SK-N-SH treated with all-trans-retinoic acid at 6 μM for 48 hours (cell line): Measurements from ENCODE around the gene PDK4.

Source experiments
- ATAC-seq: fragments of 200-7000 bp; cut with Tn5 transposase; 3 replicates; pipeline ENCODE4 v1.9.1; 2020; ENCODE audit warnings: mild to moderate bottlenecking, moderate library complexity
- ARNTL ChIP-seq: fragments of 450-650 bp; formaldehyde crosslinking; IDR thresholded peaks from 2 replicates; pipeline ENCODE4 v1.5.0; 2020; ENCODE audit warnings: low read depth, mild to moderate bottlenecking, moderate library complexity, borderline replicate concordance
- BACH2 ChIP-seq: fragments of 250-450 bp; sonication (Bioruptor Pico); IDR thresholded peaks from 2 replicates; pipeline ENCODE4 v1.9.0; 2021; ENCODE audit warnings: mild to moderate bottlenecking, borderline replicate concordance
- CREB5 ChIP-seq: fragments of 250-450 bp; sonication (Bioruptor Pico); IDR thresholded peaks from 2 replicates; pipeline ENCODE4 v1.5.1; 2020; ENCODE audit warnings: low read depth, mild to moderate bottlenecking, moderate library complexity
- CSDC2 ChIP-seq: fragments of 250-450 bp; sonication (Bioruptor Pico); IDR thresholded peaks from 2 replicates; pipeline ENCODE4 v1.5.0; 2020; ENCODE audit warnings: mild to moderate bottlenecking, moderate library complexity
- CSRNP3 ChIP-seq: fragments of 250-450 bp; sonication (Bioruptor Pico); IDR thresholded peaks from 2 replicates; pipeline ENCODE4 v1.5.1; 2021; ENCODE audit warnings: mild to moderate bottlenecking, moderate library complexity
- GLIS3 ChIP-seq: fragments of 250-450 bp; sonication (Bioruptor Pico); IDR thresholded peaks from 2 replicates; pipeline ENCODE4 v1.5.0; 2020; ENCODE audit warnings: mild to moderate bottlenecking, moderate library complexity
- ISL1 ChIP-seq: fragments of 250-450 bp; sonication (Bioruptor Pico); IDR thresholded peaks from 2 replicates; pipeline ENCODE4 v2.1.2; 2022; ENCODE audit warnings: mild to moderate bottlenecking, moderate library complexity
- OSR1 ChIP-seq: fragments of 250-450 bp; sonication (Bioruptor Pico); IDR thresholded peaks from 2 replicates; pipeline ENCODE4 v1.8.0; 2022; ENCODE audit warnings: moderate library complexity, mild to moderate bottlenecking, inconsistent platforms
- PATZ1 ChIP-seq: fragments of 250-450 bp; sonication (Bioruptor Pico); IDR thresholded peaks from 2 replicates; pipeline ENCODE4 v1.8.0; 2020; ENCODE audit warnings: mild to moderate bottlenecking, moderate library complexity, borderline replicate concordance
- POU6F1 ChIP-seq: fragments of 250-450 bp; sonication (Bioruptor Pico); IDR thresholded peaks from 2 replicates; pipeline ENCODE4 v1.8.0; 2021; ENCODE audit warnings: low read depth, mild to moderate bottlenecking, moderate library complexity, borderline replicate concordance
- PPARA ChIP-seq: fragments of 250-450 bp; sonication (Bioruptor Pico); IDR thresholded peaks from 2 replicates; pipeline ENCODE4 v1.5.0; 2020; ENCODE audit warnings: mild to moderate bottlenecking, borderline replicate concordance
- RARB ChIP-seq: fragments of 250-450 bp; sonication (Bioruptor Pico); IDR thresholded peaks from 2 replicates; pipeline ENCODE4 v1.8.0; 2021; ENCODE audit warnings: mild to moderate bottlenecking, moderate library complexity
- SNAI2 ChIP-seq: fragments of 250-450 bp; sonication (Bioruptor Pico); IDR thresholded peaks from 2 replicates; pipeline ENCODE4 v1.5.0; 2020; ENCODE audit warnings: mild to moderate bottlenecking, moderate library complexity
- TCF4 ChIP-seq: fragments of 250-450 bp; sonication (Bioruptor Pico); IDR thresholded peaks from 2 replicates; pipeline ENCODE4 v1.8.0; 2021; ENCODE audit warnings: mild to moderate bottlenecking, moderate library complexity, borderline replicate concordance
- TOX ChIP-seq: fragments of 250-450 bp; sonication (Bioruptor Pico); IDR thresholded peaks from 2 replicates; pipeline ENCODE4 v1.8.0; 2021; ENCODE audit warnings: mild to moderate bottlenecking, moderate library complexity, borderline replicate concordance
- TSHZ2 ChIP-seq: fragments of 250-450 bp; sonication (Bioruptor Pico); IDR thresholded peaks from 2 replicates; pipeline ENCODE4 v1.5.0; 2020; ENCODE audit warnings: mild to moderate bottlenecking, moderate library complexity
- ZC3H10 ChIP-seq: fragments of 250-450 bp; sonication (Bioruptor Pico); IDR thresholded peaks from 2 replicates; pipeline ENCODE4 v1.5.1; 2021; ENCODE audit warnings: mild to moderate bottlenecking, moderate library complexity
- ZFP3 ChIP-seq: fragments of 250-450 bp; sonication (Bioruptor Pico); IDR thresholded peaks from 2 replicates; pipeline ENCODE4 v1.5.0; 2020; ENCODE audit warnings: mild to moderate bottlenecking, moderate library complexity
- ZFP30 ChIP-seq: fragments of 450-650 bp; formaldehyde crosslinking; IDR thresholded peaks from 2 replicates; pipeline ENCODE4 v1.5.0; 2022; ENCODE audit warnings: mild to moderate bottlenecking, moderate library complexity
- ZNF565 ChIP-seq: fragments of 450-650 bp; formaldehyde crosslinking; conservative IDR thresholded peaks from 2 replicates; pipeline ENCODE4 v1.5.0; 2020; ENCODE audit warnings: low read depth, mild to moderate bottlenecking, moderate library complexity
- ZNF8 ChIP-seq: fragments of 450-650 bp; formaldehyde crosslinking; IDR thresholded peaks from 2 replicates; pipeline ENCODE4 v1.5.0; 2020; ENCODE audit warnings: mild to moderate bottlenecking, moderate library complexity

The PDK4 gene

GRCh38 chr7:95628831-95629439, 32.6 kb upstream of the PDK4 start:
- no peak for TF ChIP-seq TOX
- no peak for TF ChIP-seq CSRNP3 (CRISPR knock-in tag)
- no peak for TF ChIP-seq ZC3H10 (CRISPR knock-in tag)
- TF ChIP-seq ZFP30 (CRISPR knock-in tag): no peak
- no peak for TF ChIP-seq PPARA (CRISPR knock-in tag)
- TF ChIP-seq CREB5 (CRISPR knock-in tag): no peak
- TF ChIP-seq ZNF565 (CRISPR knock-in tag): no peak
- TF ChIP-seq SNAI2: no peak
- TF ChIP-seq BACH2 (CRISPR knock-in tag): no peak
- no peak for TF ChIP-seq GLIS3
- TF ChIP-seq TCF4 (CRISPR knock-in tag): no peak
- no peak for TF ChIP-seq CSDC2 (CRISPR knock-in tag)
- no peak for TF ChIP-seq ARNTL (CRISPR knock-in tag)
- ATAC-seq: no peak

DNA sequence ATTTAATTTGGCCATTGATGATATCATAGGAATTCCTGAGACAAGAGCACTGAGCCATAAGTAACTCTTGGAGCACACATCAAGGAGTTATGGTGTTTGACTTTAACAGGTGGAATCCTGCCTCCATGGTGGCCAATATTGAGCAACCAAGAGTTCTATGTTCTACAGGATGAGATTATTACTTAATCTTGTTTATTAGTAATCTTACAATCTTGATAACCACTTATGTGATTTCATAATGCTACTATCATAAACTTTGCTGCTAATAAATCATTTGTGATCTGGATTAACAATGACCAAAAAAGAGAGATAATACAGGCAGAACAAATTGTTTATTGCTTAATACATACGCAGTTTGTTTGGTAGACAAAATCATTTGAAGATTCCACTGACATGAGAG, 27.5 kb upstream of the PDK4 start:
- ATAC-seq: no peak
- TF ChIP-seq PATZ1 (CRISPR knock-in tag) (no peak), TOX (no peak), TSHZ2 (no peak), ISL1 (CRISPR knock-in tag) (no peak), RARB (CRISPR knock-in tag) (no peak), ZFP30 (CRISPR knock-in tag) (no peak), TCF4 (CRISPR knock-in tag) (no peak), ARNTL (CRISPR knock-in tag) (no peak), PPARA (CRISPR knock-in tag) (no peak), CREB5 (CRISPR knock-in tag) (no peak), POU6F1 (CRISPR knock-in tag) (no peak), ZC3H10 (CRISPR knock-in tag) (no peak), ZNF8 (CRISPR knock-in tag) (no peak), OSR1 (CRISPR knock-in tag) (no peak), SNAI2 (no peak), CSDC2 (CRISPR knock-in tag) (no peak), ZFP3 (CRISPR knock-in tag) (no peak), ZNF565 (CRISPR knock-in tag) (no peak)
